ENCODE results near the gene HIVEP3.

Gene HIVEP3

DNA sequence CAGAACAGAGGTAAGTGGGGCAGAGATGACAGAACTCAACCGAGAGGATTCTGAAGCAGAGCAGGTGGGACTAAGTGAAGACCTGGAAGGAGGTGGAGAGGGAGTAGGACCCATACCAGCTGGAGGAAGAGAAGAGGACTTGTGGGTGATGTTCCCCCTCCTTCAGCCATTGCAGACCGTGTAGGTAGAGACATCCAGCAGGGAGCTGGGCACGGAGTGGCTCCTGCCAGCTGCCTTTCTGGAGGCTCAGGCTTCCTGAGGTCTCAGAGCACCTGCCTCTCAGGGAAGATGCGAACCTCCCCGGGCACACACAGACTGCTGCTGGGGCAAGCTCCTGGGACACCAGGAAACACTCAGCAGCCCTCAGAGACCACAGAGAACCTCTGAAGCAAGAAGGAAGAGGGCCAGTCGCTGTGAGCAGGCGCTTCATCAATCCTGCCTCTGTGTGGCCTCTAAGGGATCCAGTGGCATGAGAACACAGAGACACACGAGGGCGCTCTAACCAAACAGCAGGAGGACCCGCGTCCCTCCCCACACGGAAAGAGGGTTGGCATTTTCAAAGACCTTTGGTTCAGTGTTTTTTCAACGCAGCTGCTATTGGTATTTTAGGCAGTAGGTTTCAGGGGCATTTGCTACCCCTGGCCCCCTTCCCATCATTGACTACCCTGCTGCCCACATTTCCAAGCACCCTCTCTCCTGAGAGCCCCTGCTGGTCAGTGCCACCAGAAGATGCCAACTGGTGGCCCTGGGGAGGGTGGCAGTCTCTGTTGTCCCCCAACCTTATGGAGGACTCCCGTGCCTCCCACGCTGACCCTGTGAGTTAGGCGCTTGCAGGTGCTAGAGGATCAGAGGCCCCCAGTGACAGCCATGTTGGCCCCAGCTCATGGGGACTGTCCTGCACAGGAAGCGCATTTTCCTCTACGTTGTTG is 344.7 kb downstream of the HIVEP3 start:
- H3K4me3 ChIP-seq (replicated peaks; ENCODE audit: insufficient read depth, low read length): no peak overlapping the region
- H3K27ac ChIP-seq (replicated peaks): no peak overlapping the region
- peak; percentile 42 to 81 for DNase-seq (ENCODE audit: low read depth in 1 of 2, low spot score in 1 of 2)
- H3K27me3 ChIP-seq (ENCODE audit: insufficient read depth, poor library complexity, severe bottlenecking): no peaks in the 10 kb centered on the region
- TF ChIP-seq POLR2AphosphoS5 (IDR thresholded peaks at IDR 0.05; ENCODE audit: low read depth) (no peak; the same call in 1 of the 2 replicates), SPI1 (IDR thresholded peaks at IDR 0.05; ENCODE audit: borderline replicate concordance, low read depth) (no peak), GABPA (IDR thresholded peaks at IDR 0.05; ENCODE audit: low read depth) (no peak)
- TF ChIP-seq, protein P1, sequence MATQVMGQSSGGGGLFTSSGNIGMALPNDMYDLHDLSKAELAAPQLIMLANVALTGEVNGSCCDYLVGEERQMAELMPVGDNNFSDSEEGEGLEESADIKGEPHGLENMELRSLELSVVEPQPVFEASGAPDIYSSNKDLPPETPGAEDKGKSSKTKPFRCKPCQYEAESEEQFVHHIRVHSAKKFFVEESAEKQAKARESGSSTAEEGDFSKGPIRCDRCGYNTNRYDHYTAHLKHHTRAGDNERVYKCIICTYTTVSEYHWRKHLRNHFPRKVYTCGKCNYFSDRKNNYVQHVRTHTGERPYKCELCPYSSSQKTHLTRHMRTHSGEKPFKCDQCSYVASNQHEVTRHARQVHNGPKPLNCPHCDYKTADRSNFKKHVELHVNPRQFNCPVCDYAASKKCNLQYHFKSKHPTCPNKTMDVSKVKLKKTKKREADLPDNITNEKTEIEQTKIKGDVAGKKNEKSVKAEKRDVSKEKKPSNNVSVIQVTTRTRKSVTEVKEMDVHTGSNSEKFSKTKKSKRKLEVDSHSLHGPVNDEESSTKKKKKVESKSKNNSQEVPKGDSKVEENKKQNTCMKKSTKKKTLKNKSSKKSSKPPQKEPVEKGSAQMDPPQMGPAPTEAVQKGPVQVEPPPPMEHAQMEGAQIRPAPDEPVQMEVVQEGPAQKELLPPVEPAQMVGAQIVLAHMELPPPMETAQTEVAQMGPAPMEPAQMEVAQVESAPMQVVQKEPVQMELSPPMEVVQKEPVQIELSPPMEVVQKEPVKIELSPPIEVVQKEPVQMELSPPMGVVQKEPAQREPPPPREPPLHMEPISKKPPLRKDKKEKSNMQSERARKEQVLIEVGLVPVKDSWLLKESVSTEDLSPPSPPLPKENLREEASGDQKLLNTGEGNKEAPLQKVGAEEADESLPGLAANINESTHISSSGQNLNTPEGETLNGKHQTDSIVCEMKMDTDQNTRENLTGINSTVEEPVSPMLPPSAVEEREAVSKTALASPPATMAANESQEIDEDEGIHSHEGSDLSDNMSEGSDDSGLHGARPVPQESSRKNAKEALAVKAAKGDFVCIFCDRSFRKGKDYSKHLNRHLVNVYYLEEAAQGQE (IDR thresholded peaks at IDR 0.05; ENCODE audit: insufficient replicate concordance, low read depth): no peak
- TF ChIP-seq, protein P2, sequence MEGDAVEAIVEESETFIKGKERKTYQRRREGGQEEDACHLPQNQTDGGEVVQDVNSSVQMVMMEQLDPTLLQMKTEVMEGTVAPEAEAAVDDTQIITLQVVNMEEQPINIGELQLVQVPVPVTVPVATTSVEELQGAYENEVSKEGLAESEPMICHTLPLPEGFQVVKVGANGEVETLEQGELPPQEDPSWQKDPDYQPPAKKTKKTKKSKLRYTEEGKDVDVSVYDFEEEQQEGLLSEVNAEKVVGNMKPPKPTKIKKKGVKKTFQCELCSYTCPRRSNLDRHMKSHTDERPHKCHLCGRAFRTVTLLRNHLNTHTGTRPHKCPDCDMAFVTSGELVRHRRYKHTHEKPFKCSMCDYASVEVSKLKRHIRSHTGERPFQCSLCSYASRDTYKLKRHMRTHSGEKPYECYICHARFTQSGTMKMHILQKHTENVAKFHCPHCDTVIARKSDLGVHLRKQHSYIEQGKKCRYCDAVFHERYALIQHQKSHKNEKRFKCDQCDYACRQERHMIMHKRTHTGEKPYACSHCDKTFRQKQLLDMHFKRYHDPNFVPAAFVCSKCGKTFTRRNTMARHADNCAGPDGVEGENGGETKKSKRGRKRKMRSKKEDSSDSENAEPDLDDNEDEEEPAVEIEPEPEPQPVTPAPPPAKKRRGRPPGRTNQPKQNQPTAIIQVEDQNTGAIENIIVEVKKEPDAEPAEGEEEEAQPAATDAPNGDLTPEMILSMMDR (IDR thresholded peaks at IDR 0.05; ENCODE audit: insufficient read depth, low read length): peak; percentile 85

DNA sequence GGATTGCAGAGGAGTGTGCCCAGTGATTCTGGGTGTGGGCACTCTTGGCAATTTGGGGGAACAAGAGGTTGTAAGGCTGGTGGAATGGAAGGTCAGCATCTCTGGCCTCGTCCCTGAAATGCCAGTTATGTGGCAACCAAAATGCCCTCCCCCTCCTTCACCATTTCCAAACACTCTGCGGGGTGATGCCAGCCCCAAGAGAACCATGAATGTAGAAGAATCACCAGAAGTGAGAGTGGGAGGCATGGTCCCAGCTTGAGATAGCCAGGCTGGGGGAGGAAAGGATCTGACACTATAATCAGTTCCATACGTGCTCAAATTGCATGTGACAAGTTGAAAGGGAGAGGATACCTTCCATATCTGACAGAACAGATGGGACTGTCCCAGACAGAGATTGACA is 345.5 kb downstream of the HIVEP3 start:
- no peak for TF ChIP-seq GABPA (IDR thresholded peaks at IDR 0.05; ENCODE audit: low read depth)
- no peak for TF ChIP-seq SPI1 (IDR thresholded peaks at IDR 0.05; ENCODE audit: borderline replicate concordance, low read depth)
- TF ChIP-seq, protein P2 (IDR thresholded peaks at IDR 0.05; ENCODE audit: insufficient read depth, low read length): no peak
- TF ChIP-seq POLR2AphosphoS5 (IDR thresholded peaks at IDR 0.05; ENCODE audit: low read depth): no peak
- TF ChIP-seq, protein P1 (IDR thresholded peaks at IDR 0.05; ENCODE audit: insufficient replicate concordance, low read depth): no peak
- H3K4me3 ChIP-seq (replicated peaks; ENCODE audit: insufficient read depth, low read length): no peak overlapping the region

DNA sequence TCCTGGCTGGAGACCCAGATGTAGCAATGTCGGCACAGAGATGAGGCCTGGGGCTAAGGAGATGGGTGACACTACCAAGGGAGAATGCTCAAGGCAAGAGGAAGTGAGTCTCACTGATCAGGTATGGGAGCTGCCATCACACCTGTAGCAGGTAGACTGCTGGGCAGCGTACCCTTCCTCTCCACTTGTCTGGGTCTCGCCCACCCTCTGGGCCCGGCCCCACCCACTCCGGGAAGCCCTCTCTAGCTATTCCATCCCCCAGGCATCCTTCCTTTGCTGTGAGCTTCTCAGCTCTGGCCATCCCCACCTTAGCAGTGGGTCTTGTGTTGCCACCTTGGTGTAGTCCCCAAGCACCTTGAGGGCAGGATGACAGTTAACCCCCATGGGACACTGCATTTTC is 346.5 kb downstream of the HIVEP3 start:
- H3K27ac ChIP-seq (replicated peaks): no peak overlapping the region
- H3K4me3 ChIP-seq (replicated peaks; ENCODE audit: insufficient read depth, low read length): no peak overlapping the region
- TF ChIP-seq, protein P1 (IDR thresholded peaks at IDR 0.05; ENCODE audit: insufficient replicate concordance, low read depth): no peak
- TF ChIP-seq, protein P2 (IDR thresholded peaks at IDR 0.05; ENCODE audit: insufficient read depth, low read length): no peak
- no peak for TF ChIP-seq POLR2AphosphoS5 (IDR thresholded peaks at IDR 0.05; ENCODE audit: low read depth)
- TF ChIP-seq GABPA (IDR thresholded peaks at IDR 0.05; ENCODE audit: low read depth): no peak
- TF ChIP-seq SPI1 (IDR thresholded peaks at IDR 0.05; ENCODE audit: borderline replicate concordance, low read depth): no peak
- DNase-seq (ENCODE audit: low read depth in 1 of 2, low spot score in 1 of 2): no peak
- H3K27me3 ChIP-seq (ENCODE audit: insufficient read depth, poor library complexity, severe bottlenecking): no peaks in the 10 kb centered on the region

More for the DNA sequence above, 345.5 kb downstream of the HIVEP3 start:
- Histone ChIP-seq H3K27ac (replicated peaks) (no peak overlapping the region), H3K27me3 (ENCODE audit: insufficient read depth, poor library complexity, severe bottlenecking) (no peaks in the 10 kb centered on the region)
- DNase-seq (ENCODE audit: low read depth in 1 of 2, low spot score in 1 of 2): no peak
